DMS 273 (cell line): Measurements from ENCODE around the gene NUB1.

Experiments used
- DNase-seq: peaks from one replicate; lab custom pipeline; 2025; ENCODE audit not compliant: unreplicated experiment; lab: John Stamatoyannopoulos, UW

NUB1 gene

GRCh38 chr7:151403764-151404163, 62.2 kb downstream of the NUB1 start:
- no peak for DNase-seq

- no peak for DNase-seq
Observed at GRCh38 chr7:151404216-151405011, 62.8 kb downstream of the NUB1 start.

- no peak for DNase-seq
Observed at GRCh38 chr7:151405056-151405455, 63.4 kb downstream of the NUB1 start.

- DNase-seq = no peak
Observed at GRCh38 chr7:151405588-151405987, 64.0 kb downstream of the NUB1 start.

GRCh38 chr7:151406051-151406875, 64.7 kb downstream of the NUB1 start:
- no peak for DNase-seq

- no peak for DNase-seq
Observed at GRCh38 chr7:151406886-151407583, 65.4 kb downstream of the NUB1 start.

GRCh38 chr7:151408498-151408838, 66.9 kb downstream of the NUB1 start:
- DNase-seq = no peak

- DNase-seq = no peak
Observed at GRCh38 chr7:151408839-151409666, 67.4 kb downstream of the NUB1 start.

- DNase-seq = peak; percentile 54
Observed at GRCh38 chr7:151409667-151410404, 68.2 kb downstream of the NUB1 start, which contains the start of gene WDR86. Gene WDR86 (minus strand): TSS chr7:151410038. CDS start chr7:151409589, 449 bp downstream.

- DNase-seq = peak; percentile 57
Observed at GRCh38 chr7:151410405-151411390, 69.1 kb downstream of the NUB1 start.

GRCh38 chr7:151411551-151411950, 69.9 kb downstream of the NUB1 start:
- no peak for DNase-seq

GRCh38 chr7:151412318-151412717, 70.7 kb downstream of the NUB1 start:
- DNase-seq = no peak

GRCh38 chr7:151413241-151413640, 71.6 kb downstream of the NUB1 start:
- DNase-seq = no peak

- DNase-seq = no peak
Observed at GRCh38 chr7:151415375-151416105, 73.9 kb downstream of the NUB1 start.

GRCh38 chr7:151416112-151416940, 74.7 kb downstream of the NUB1 start:
- DNase-seq = no peak

GRCh38 chr7:151416941-151417315, 75.3 kb downstream of the NUB1 start:
- DNase-seq = no peak

GRCh38 chr7:151420144-151420543, 78.5 kb downstream of the NUB1 start:
- DNase-seq = peak; percentile 65
